ENCODE results near the gene PAAF1. TPM values are rescaled to one million over a fixed set of nuclear protein-coding genes. Genes with fewer than 3 reads are reported as not detected.
A peak's percentile ranks its signal among the peaks of the same experiment; 100 is the strongest.

Gene PAAF1
- total RNA-seq, 1 donor from 2014 or later: 13.5 TPM

DNA sequence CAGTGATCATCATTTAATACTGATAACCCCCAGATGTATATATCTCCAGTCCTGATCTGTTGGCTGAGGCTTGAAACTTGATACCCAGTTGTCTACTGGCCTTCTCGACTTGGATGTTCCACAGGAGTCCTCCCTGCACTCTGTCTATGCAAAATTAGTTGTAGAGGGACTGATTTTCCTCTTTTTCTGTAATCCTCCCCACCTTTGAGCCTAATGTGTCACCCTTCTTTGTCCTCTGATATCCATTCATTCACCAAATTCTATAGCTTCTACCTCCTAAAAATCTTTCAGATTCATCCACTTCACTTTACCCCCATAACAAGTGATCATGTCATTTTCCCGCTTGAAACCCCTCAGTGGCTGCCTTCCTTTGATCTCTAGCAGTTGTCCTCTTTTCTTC is 16.6 kb upstream of the PAAF1 start:
- TF ChIP-seq, protein P1, sequence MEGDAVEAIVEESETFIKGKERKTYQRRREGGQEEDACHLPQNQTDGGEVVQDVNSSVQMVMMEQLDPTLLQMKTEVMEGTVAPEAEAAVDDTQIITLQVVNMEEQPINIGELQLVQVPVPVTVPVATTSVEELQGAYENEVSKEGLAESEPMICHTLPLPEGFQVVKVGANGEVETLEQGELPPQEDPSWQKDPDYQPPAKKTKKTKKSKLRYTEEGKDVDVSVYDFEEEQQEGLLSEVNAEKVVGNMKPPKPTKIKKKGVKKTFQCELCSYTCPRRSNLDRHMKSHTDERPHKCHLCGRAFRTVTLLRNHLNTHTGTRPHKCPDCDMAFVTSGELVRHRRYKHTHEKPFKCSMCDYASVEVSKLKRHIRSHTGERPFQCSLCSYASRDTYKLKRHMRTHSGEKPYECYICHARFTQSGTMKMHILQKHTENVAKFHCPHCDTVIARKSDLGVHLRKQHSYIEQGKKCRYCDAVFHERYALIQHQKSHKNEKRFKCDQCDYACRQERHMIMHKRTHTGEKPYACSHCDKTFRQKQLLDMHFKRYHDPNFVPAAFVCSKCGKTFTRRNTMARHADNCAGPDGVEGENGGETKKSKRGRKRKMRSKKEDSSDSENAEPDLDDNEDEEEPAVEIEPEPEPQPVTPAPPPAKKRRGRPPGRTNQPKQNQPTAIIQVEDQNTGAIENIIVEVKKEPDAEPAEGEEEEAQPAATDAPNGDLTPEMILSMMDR (IDR thresholded peaks at IDR 0.05; ENCODE audit: borderline replicate concordance): no peak
- H3K4me1 ChIP-seq: peaks cover 9% of the 10 kb centered on the region
- no peak overlapping the region for H3K4me3 ChIP-seq
- intact Hi-C loops (cut with micrococcal nuclease): no loop called here
- no peak overlapping the region for H3K27ac ChIP-seq (replicated peaks)
- no peak for DNase-seq
- no peaks in the 10 kb centered on the region for H3K27me3 ChIP-seq (ENCODE audit: low read depth)
- no peaks in the 10 kb centered on the region for H3K9me3 ChIP-seq (replicated peaks)
- H3K36me3 ChIP-seq: peaks cover 44% of the 10 kb centered on the region

DNA sequence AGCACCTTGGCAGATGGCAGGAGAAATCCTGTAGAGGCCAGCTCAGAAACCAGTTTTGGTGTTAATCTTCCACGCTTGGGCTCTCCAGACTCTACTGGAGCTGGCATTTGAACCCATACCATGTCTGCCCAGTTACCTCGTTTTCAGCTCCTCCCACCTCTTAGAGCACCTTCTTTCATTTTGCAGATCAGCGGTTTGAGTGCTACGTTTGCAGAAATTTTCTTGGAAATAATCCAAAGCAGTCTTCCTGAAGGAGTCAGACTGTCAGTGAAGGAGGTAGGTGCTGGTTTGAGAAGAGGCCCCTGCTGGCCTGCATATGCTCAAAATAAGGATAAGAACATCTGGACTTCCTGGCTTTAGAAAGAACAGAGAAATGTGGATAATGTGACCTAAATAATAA is 13.8 kb upstream of the PAAF1 start:
- Histone ChIP-seq H3K4me1 (peaks cover 12% of the 10 kb centered on the region), H3K27me3 (ENCODE audit: low read depth) (no peaks in the 10 kb centered on the region), H3K9me3 (replicated peaks) (no peaks in the 10 kb centered on the region), H3K4me3 (no peak overlapping the region), H3K27ac (replicated peaks) (no peak overlapping the region), H3K36me3 (peaks cover 46% of the 10 kb centered on the region)
- intact Hi-C loops (cut with micrococcal nuclease): no loop called here
- DNase-seq: no peak
- TF ChIP-seq, protein P1 (IDR thresholded peaks at IDR 0.05; ENCODE audit: borderline replicate concordance): no peak

DNA sequence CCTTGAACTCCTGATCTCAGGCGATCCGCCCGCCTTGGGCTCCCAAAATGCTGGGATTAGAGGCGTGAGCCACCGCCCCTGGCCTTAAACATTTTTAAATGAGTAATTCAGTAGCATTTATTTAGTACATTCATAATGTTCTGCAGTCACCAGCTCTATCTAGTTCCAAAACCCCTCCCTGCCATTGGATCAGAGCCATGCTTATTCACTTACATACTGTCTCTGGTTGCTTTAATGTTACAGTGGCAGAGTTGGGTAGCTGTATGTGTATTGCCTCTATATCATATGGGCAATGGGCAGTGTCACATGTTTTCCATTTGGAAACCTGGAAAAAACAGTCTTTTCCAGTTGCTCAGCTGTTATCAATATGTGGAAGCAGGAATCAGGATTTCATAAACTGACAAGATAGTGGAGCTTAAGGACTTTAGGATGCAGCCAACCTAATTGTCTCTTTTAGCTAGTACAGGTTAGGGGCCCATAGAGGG is 10.7 kb upstream of the PAAF1 start:
- H3K36me3 ChIP-seq: peaks cover 42% of the 10 kb centered on the region
- H3K9me3 ChIP-seq (replicated peaks): no peaks in the 10 kb centered on the region
- TF ChIP-seq, protein P1 (IDR thresholded peaks at IDR 0.05; ENCODE audit: borderline replicate concordance): no peak
- H3K27me3 ChIP-seq (ENCODE audit: low read depth): no peaks in the 10 kb centered on the region
- intact Hi-C loops (cut with micrococcal nuclease): no loop called here
- no peak overlapping the region for H3K4me3 ChIP-seq
- H3K27ac ChIP-seq (replicated peaks): peak overlapping the region; percentile 56
- no peak for DNase-seq
- H3K4me1 ChIP-seq: peaks cover 16% of the 10 kb centered on the region

DNA sequence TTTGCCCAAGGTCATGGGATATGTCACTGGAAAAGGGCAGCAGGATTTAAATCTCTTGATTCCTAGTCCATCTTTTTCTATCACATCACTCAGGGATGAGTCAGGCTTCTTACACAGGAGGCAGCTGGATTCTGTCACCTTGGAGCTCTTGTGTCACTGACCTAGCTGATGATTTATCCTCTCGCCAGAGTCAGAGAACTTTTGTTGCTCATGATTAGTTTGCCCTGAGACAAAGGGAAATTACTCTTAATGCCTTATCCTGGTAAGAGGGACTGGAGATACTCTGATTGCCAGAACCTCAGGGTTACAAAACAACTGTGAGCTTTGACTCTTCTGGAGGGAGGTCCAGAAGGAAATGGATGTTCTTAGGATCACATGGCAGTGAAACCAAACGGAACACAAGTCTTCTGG is 10.2 kb upstream of the PAAF1 start:
- TF ChIP-seq, protein P1 (IDR thresholded peaks at IDR 0.05; ENCODE audit: borderline replicate concordance): no peak
- H3K4me1 ChIP-seq: peaks cover 16% of the 10 kb centered on the region
- no peak overlapping the region for H3K4me3 ChIP-seq
- intact Hi-C loops (cut with micrococcal nuclease): no loop called here
- H3K9me3 ChIP-seq (replicated peaks): no peaks in the 10 kb centered on the region
- no peak for DNase-seq
- peak overlapping the region; percentile 56 for H3K27ac ChIP-seq (replicated peaks)
- peaks cover 42% of the 10 kb centered on the region for H3K36me3 ChIP-seq
- H3K27me3 ChIP-seq (ENCODE audit: low read depth): no peaks in the 10 kb centered on the region

DNA sequence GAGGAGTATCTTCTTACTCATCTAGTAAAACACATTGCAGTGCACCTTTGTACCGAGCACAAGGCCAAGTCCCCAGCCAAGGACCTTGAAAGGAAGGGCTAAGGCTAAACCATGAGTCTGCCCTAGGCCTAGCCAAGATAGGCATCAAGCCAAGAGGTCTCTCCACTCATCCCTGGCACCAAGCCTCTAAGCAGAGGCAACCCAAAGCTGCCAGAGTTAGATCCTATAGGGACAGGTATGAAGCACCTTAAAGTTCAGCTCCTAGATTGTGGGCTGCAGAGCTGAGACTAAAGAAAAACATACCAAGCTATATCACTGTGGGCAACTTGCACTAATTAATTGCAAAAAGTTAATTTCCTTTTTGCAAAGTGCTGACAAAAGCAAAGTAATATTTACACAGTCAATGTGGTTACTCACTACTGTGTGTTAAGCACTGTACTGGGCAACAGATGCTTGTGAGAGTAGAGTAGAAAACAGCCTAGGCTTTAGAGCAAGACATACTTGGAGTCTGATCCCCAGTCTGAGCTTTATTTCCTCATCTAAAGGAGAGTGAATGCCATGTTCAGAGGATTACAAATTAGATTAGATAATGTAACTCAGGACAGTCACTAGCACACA is 7.4 kb upstream of the PAAF1 start:
- H3K27ac ChIP-seq (replicated peaks): no peak overlapping the region
- no peak overlapping the region for H3K4me3 ChIP-seq
- H3K36me3 ChIP-seq: peaks cover 37% of the 10 kb centered on the region
- DNase-seq: no peak
- H3K27me3 ChIP-seq (ENCODE audit: low read depth): no peaks in the 10 kb centered on the region
- no peaks in the 10 kb centered on the region for H3K9me3 ChIP-seq (replicated peaks)
- intact Hi-C loops (cut with micrococcal nuclease): no loop called here
- TF ChIP-seq, protein P1 (IDR thresholded peaks at IDR 0.05; ENCODE audit: borderline replicate concordance): no peak
- H3K4me1 ChIP-seq: peaks cover 16% of the 10 kb centered on the region
